GM19452 (cell line): ENCODE measurements around the gene ACKR2.

Experiments
- ATAC-seq: cut with Tn5 transposase; IDR thresholded peaks from one replicate; pipeline ENCODE4 v1.9.1; 2021; ENCODE audit not compliant: unreplicated experiment

The ACKR2 gene

GRCh38 chr3:42809202-42809601, at the start of gene ACKR2:
ACKR2 (plus strand) TSS chr3:42809445; CDS start chr3:42864503, 55,058 bp downstream.
- ATAC-seq = no peak

GRCh38 chr3:42762046-42762724, 47.1 kb upstream of the ACKR2 start:
- no peak for ATAC-seq

GRCh38 chr3:42763021-42763420, 46.2 kb upstream of the ACKR2 start:
- ATAC-seq = no peak

- no peak for ATAC-seq
Observed at GRCh38 chr3:42764115-42764514, 45.1 kb upstream of the ACKR2 start.

GRCh38 chr3:42764561-42765295, 44.5 kb upstream of the ACKR2 start:
- ATAC-seq = no peak

- no peak for ATAC-seq
Observed at GRCh38 chr3:42769477-42770131, 39.6 kb upstream of the ACKR2 start.

- ATAC-seq = no peak
Observed at GRCh38 chr3:42771271-42771670, 38.0 kb upstream of the ACKR2 start.

- ATAC-seq = peak; percentile 97
Observed at GRCh38 chr3:42772670-42773408, 36.4 kb upstream of the ACKR2 start, which contains the start of gene CCDC13. CCDC13 (minus strand) TSS chr3:42773253; CDS start chr3:42758345, 14,908 bp downstream.

GRCh38 chr3:42773409-42773751, 35.9 kb upstream of the ACKR2 start:
- peak; percentile 14 for ATAC-seq

- no peak for ATAC-seq
Observed at GRCh38 chr3:42778644-42779043, 30.6 kb upstream of the ACKR2 start.

GRCh38 chr3:42780398-42780797, 28.8 kb upstream of the ACKR2 start:
- no peak for ATAC-seq

GRCh38 chr3:42780892-42781700, 28.1 kb upstream of the ACKR2 start:
- peak; percentile 75 for ATAC-seq

GRCh38 chr3:42786212-42786611, 23.0 kb upstream of the ACKR2 start:
- ATAC-seq = no peak

- ATAC-seq = no peak
Observed at GRCh38 chr3:42786631-42787030, 22.6 kb upstream of the ACKR2 start.

- no peak for ATAC-seq
Observed at GRCh38 chr3:42790714-42791229, 18.5 kb upstream of the ACKR2 start.

GRCh38 chr3:42795621-42796181, 13.5 kb upstream of the ACKR2 start:
- no peak for ATAC-seq

GRCh38 chr3:42796332-42796885, 12.8 kb upstream of the ACKR2 start:
- ATAC-seq = no peak

- no peak for ATAC-seq
Observed at GRCh38 chr3:42799376-42799775, 9.9 kb upstream of the ACKR2 start.

GRCh38 chr3:42800251-42800650, 9.0 kb upstream of the ACKR2 start:
- no peak for ATAC-seq
